Measurements from ENCODE around the gene C4orf46.

- TF ChIP-seq FOXM1 (IDR thresholded peaks at IDR 0.05; ENCODE audit: borderline replicate concordance, low read depth) (no peak), USF1 (IDR thresholded peaks at IDR 0.05) (no peak), MAX (IDR thresholded peaks at IDR 0.05) (no peak), CEBPB (IDR thresholded peaks at IDR 0.05) (no peak), CREB1 (IDR thresholded peaks at IDR 0.05; ENCODE audit: low read depth) (no peak), REST (IDR thresholded peaks at IDR 0.05; ENCODE audit: low read depth) (no peak), TAF1 (IDR thresholded peaks at IDR 0.05; ENCODE audit: low read depth) (no peak), EP300 (IDR thresholded peaks at IDR 0.05; ENCODE audit: borderline replicate concordance) (no peak), RAD21 (IDR thresholded peaks at IDR 0.05; ENCODE audit: low read depth) (no peak), YY1 (IDR thresholded peaks at IDR 0.05; ENCODE audit: low read depth) (no peak), EGR1 (IDR thresholded peaks at IDR 0.05) (no peak), TCF12 (IDR thresholded peaks at IDR 0.05; ENCODE audit: low read depth) (no peak), NFIC (IDR thresholded peaks at IDR 0.05) (no peak)
These were observed 15.2 kb downstream of the C4orf46 start for GRCh38 chr4:158656439-158656838.
